Tibial nerve (tissue), 4 donors: Measurements from ENCODE around the gene PKNOX2. TPM values are rescaled to one million over a fixed set of nuclear protein-coding genes. Genes with fewer than 3 reads are reported as not detected.

Experiments
- DNase-seq, 2 donors: peaks; one replicate each; pipeline ENCODE4 v3.0.0-alpha.2; 2019; ENCODE audit warnings: low spot score in 2 of 2
- H3K27ac ChIP-seq, 4 donors: fragments of 200-600 bp; sonication (generic) in 3 of 4; one replicate each; pipeline ENCODE4 v1.5.1; 2017 to 2019; ENCODE audit warnings: mild to moderate bottlenecking in 1 of 4
- H3K27me3 ChIP-seq, 2 donors: fragments of 200-600 bp; sonication (generic) in 1 of 2; one replicate each; pipeline versions ENCODE4 v1.5.1 to v1.6.0; 2017 to 2019
- H3K36me3 ChIP-seq, 3 donors: fragments of 200-600 bp; sonication (generic); one replicate each; pipeline ENCODE4 v1.5.1; 2018 to 2019
- H3K4me1 ChIP-seq, 4 donors: fragments of 200-600 bp; sonication (generic) in 3 of 4; one replicate each; pipeline ENCODE4 v1.5.1; 2017 to 2019
- H3K4me3 ChIP-seq, 4 donors: fragments of 200-600 bp; sonication (generic) in 3 of 4; one replicate each; pipeline ENCODE4 v1.5.1; 2017 to 2019; ENCODE audit warnings: mild to moderate bottlenecking in 1 of 4, moderate library complexity in 1 of 4
- H3K9me3 ChIP-seq, 4 donors: fragments of 200-600 bp; sonication (generic) in 3 of 4; one replicate each; pipeline ENCODE4 v1.5.1; 2017 to 2019
- CTCF ChIP-seq, 5 experiments: fragments of 200-600 bp in 3 of 5; fragments of 450-650 bp in 2 of 5; sonication (generic) in 3 of 5; IDR thresholded peaks; one replicate each; pipeline ENCODE4 v1.5.1; 2016 to 2019; ENCODE audit warnings: antibody characterized with exemption in 5 of 5, mild to moderate bottlenecking in 3 of 5, moderate library complexity in 2 of 5
- EP300 ChIP-seq, 2 donors: sonication (generic); formaldehyde crosslinking; IDR thresholded peaks; one replicate each; pipeline ENCODE4 v1.6.1; 2017; ENCODE audit warnings: antibody characterized with exemption in 2 of 2, mild to moderate bottlenecking in 1 of 2
- POLR2A ChIP-seq, 2 donors: fragments of 450-650 bp; IDR thresholded peaks; one replicate each; pipeline ENCODE4 v1.6.1; 2017; ENCODE audit warnings: antibody characterized with exemption in 2 of 2, mild to moderate bottlenecking in 2 of 2, moderate library complexity in 2 of 2
- WGBS, 2 donors: methylation state at CpG; one replicate each; pipeline ENCODE4 v1.1.5; 2018; 5-methylcytosine and 5-hydroxymethylcytosine counted together
- total RNA-seq, 4 donors: library from RNA; depleted of rRNA; stranded (reverse); fragments of >200 nt; gene quantifications; one replicate each; pipeline ENCODE4 v1.1.0, GENCODE V29; 2016

The PKNOX2 gene
- total RNA-seq, 4 donors from 2014 or later: 5.7 to 7.2 (median 6.4) TPM

DNA sequence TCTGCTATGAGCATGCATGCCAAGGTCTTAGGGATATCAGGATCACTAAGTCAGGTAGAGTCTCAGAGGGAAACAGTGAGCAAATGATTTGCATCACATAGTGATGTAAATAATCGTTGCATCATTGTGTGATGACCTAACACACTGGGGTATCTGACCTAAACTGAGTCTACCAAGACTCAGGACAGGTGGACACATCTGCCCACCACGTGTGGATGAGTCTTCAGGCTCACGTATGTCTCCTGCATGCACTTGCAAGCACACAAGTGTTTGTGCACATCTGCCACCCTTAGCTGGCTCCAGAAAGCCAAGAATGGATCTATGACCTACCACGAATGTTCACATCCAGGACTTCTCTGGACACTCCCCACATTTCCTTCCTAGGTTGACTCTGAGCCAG, 220.3 kb downstream of the PKNOX2 start:
- Histone ChIP-seq H3K4me1 (no peaks in the 10 kb centered on the region), H3K36me3 (peaks cover 0 to 32% (median 0%) of the 10 kb centered on the region in 3 donors), H3K27me3 (no peaks in the 10 kb centered on the region), H3K9me3 (no peaks in the 10 kb centered on the region), H3K4me3 (no peak overlapping the region), H3K27ac (no peak overlapping the region)
- DNase-seq: no peak
- WGBS, 2 donors: 85 to 92% methylated on average over 4 of the region's 4 CpGs
- TF ChIP-seq EP300 (IDR thresholded peaks at IDR 0.05) (no peak), POLR2A (IDR thresholded peaks at IDR 0.05) (no peak), CTCF (IDR thresholded peaks at IDR 0.05) (no peak)

- no peak overlapping the region for H3K27ac ChIP-seq
- H3K27me3 ChIP-seq: no peaks in the 10 kb centered on the region
- no peaks in the 10 kb centered on the region for H3K9me3 ChIP-seq
- H3K4me1 ChIP-seq: peaks cover 0 to 4% (median 0%) of the 10 kb centered on the region in 4 donors
- WGBS, 2 donors: 88% methylated on average over 9 of the region's 9 CpGs
- no peak for TF ChIP-seq POLR2A (IDR thresholded peaks at IDR 0.05)
- no peak for TF ChIP-seq CTCF (IDR thresholded peaks at IDR 0.05)
- no peak for TF ChIP-seq EP300 (IDR thresholded peaks at IDR 0.05)
- DNase-seq: no peak
- no peak overlapping the region for H3K4me3 ChIP-seq
- peaks cover 0 to 21% (median 0%) of the 10 kb centered on the region in 3 donors for H3K36me3 ChIP-seq
These were observed 223.3 kb downstream of the PKNOX2 start for GRCh38 chr11:125387901-125388300.

DNA sequence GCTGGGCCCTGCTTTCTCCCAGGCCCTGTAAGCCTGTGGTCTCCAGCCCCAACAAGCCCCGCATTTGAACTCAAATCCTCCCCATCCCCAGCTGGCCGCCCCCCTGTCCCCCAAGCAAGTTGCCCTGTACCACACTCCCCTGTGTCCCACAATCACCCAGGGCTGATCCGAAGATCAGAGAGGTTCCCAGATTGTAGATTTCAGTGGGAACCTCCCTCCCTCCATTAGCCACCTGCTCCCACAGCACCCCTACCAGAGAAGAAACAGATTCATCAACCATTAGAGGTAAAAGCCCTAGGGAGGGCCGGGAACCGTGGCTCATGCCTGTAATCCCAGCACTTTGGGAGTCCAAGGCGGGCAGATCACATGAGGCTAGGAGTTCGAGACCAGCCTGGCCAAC, 224.1 kb downstream of the PKNOX2 start:
- no peak overlapping the region for H3K4me3 ChIP-seq
- WGBS, 2 donors: 95 to 98% methylated on average over 5 to 7 of the region's 7 CpGs
- H3K36me3 ChIP-seq: peaks cover 0 to 21% (median 0%) of the 10 kb centered on the region in 3 donors
- DNase-seq: no peak
- no peak overlapping the region for H3K27ac ChIP-seq
- H3K4me1 ChIP-seq: peaks cover 0 to 4% (median 0%) of the 10 kb centered on the region in 4 donors
- no peaks in the 10 kb centered on the region for H3K9me3 ChIP-seq
- H3K27me3 ChIP-seq: no peaks in the 10 kb centered on the region
- no peak for TF ChIP-seq POLR2A (IDR thresholded peaks at IDR 0.05)
- TF ChIP-seq EP300 (IDR thresholded peaks at IDR 0.05): no peak
- TF ChIP-seq CTCF (IDR thresholded peaks at IDR 0.05): no peak

DNA sequence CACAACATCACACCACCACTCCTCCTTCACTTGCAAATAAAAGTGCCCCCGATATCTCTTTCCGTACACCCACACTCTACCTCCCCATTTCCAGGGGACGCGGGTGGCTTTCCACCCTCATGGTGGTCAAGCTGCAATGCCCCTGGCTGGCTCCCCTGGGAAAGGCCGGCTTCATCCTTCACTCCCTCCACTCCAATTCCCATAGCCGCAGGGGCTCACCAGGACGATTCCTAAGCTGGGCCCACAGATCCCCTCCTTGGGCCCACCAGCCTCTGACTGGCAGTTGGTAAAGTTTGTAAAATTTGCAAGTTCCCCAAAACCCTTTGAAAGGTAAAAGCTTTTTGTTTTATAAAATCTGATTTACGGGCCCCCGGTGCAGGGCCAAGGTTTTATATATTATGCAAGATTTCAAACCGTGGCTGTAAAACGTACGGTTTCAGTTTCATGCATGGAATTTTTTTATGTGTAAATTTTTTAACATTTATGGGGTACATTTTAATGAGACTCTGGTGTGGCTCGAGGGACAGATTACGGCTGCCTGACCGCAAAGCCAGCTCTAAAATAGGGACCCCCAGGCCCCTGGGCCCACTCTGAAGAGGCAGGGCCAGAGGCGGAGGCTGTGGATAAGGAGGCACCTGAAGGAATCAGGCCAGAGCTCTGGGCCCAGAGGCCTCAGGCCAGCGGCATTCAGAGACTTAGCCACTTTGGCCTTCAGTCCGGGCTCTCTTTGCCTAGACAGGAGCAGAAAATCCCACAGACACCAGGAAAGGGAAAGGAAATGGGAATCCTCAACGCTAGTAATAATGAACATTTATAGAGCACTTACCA, 225.0 kb downstream of the PKNOX2 start:
- no peak for TF ChIP-seq EP300 (IDR thresholded peaks at IDR 0.05)
- TF ChIP-seq CTCF (IDR thresholded peaks at IDR 0.05): no peak
- no peak for TF ChIP-seq POLR2A (IDR thresholded peaks at IDR 0.05)
- H3K9me3 ChIP-seq: no peaks in the 10 kb centered on the region
- H3K4me1 ChIP-seq: peaks cover 0 to 4% (median 0%) of the 10 kb centered on the region in 4 donors
- DNase-seq: no peak
- H3K27me3 ChIP-seq: no peaks in the 10 kb centered on the region
- 85 to 91% methylated on average over 19 of the region's 19 CpGs for WGBS, 2 donors
- H3K27ac ChIP-seq: no peak overlapping the region
- peaks cover 0 to 21% (median 0%) of the 10 kb centered on the region in 3 donors for H3K36me3 ChIP-seq
- H3K4me3 ChIP-seq: no peak overlapping the region

- Histone ChIP-seq H3K4me3 (no peak overlapping the region), H3K9me3 (no peaks in the 10 kb centered on the region), H3K4me1 (peaks cover 0 to 4% (median 0%) of the 10 kb centered on the region in 4 donors), H3K36me3 (peaks cover 0 to 7% (median 0%) of the 10 kb centered on the region in 3 donors), H3K27me3 (no peaks in the 10 kb centered on the region), H3K27ac (peak overlapping the region in 2 of 4 donors; percentile 25 to 30)
- TF ChIP-seq POLR2A (IDR thresholded peaks at IDR 0.05): no peak
- TF ChIP-seq CTCF (IDR thresholded peaks at IDR 0.05): no peak
- no peak for TF ChIP-seq EP300 (IDR thresholded peaks at IDR 0.05)
- no peak for DNase-seq
- 24 to 32% methylated on average over 5 of the region's 5 CpGs for WGBS, 2 donors
These were observed 226.4 kb downstream of the PKNOX2 start for GRCh38 chr11:125390946-125391345.
